GM12878 (cell line): Measurements from ENCODE around the gene CTAG1A. TPM values are rescaled to one million over a fixed set of nuclear protein-coding genes. Genes with fewer than 3 reads are reported as not detected.
"Not testable (repeated sequence)": the region's sequence is repeated elsewhere in the genome, so short reads cannot be mapped to it uniquely, and the experiment has no call there.

Experiments used
- ATAC-seq: fragments of 200-7000 bp; cut with Tn5 transposase; 3 replicates; pipeline ENCODE4 v1.9.1; 2020; ENCODE audit warnings: mild to moderate bottlenecking, moderate library complexity
- BruUV-seq: library from RNA; stranded (reverse); fragments of 400-500 nt; replicated peaks from 2 replicates; lab custom pipeline; 2021; lab: Mats Ljungman, UMichigan
- CTCF ChIA-PET: fragments of 300-600 bp; sonication (Branson Sonifier 250); formaldehyde crosslinking; extraction: SDS; loops from one replicate; lab custom pipeline; 2021; ENCODE audit warnings: inconsistent platforms; lab: Yijun Ruan, JAX
- POLR2A ChIA-PET: fragments of 350-600 bp; formaldehyde crosslinking; extraction: SDS; loops from one replicate; lab custom pipeline; 2021; ENCODE audit warnings: inconsistent platforms; lab: Charles Lee
- RAD21 ChIA-PET: fragments of 300-600 bp; sonication (Branson Sonifier 250); formaldehyde crosslinking; loops from one replicate; lab custom pipeline; 2023; ENCODE audit warnings: antibody characterized with exemption; ENCODE audit not compliant: unreplicated experiment; lab: Charles Lee
- SMC1A ChIA-PET: fragments of 300-600 bp; sonication (Branson Sonifier 250); formaldehyde crosslinking; loops from one replicate; lab custom pipeline; 2023; ENCODE audit not compliant: unreplicated experiment, uncharacterized antibody; lab: Charles Lee
- DNase-seq: peaks from one replicate; pipeline ENCODE4 v3.0.0-alpha.2; 2011; ENCODE audit warnings: low read depth, low spot score
- FAIRE-seq: peaks from 3 replicates; lab custom pipeline; 2011; peaks lifted over from hg19 to GRCh38; lab: Jason Lieb, UNC
- H2AFZ ChIP-seq: 2 replicates; pipeline ENCODE4 v1.6.0; 2011; ENCODE audit warnings: low read depth, low read length, control low read depth; ENCODE audit not compliant: control insufficient read depth
- H3K27ac ChIP-seq: 2 replicates; pipeline ENCODE4 v1.5.1; 2011; ENCODE audit warnings: control low read depth; ENCODE audit not compliant: control insufficient read depth, insufficient read depth
- H3K27me3 ChIP-seq, 2 experiments: replicated peaks in 1 of 2; 2 replicates each; pipeline versions ENCODE4 v1.6.0 to v1.6.1; 2011; ENCODE audit warnings: low read length in 1 of 2; ENCODE audit not compliant: control insufficient read depth in 2 of 2, insufficient read depth in 2 of 2
- H3K36me3 ChIP-seq, 2 experiments: 2 replicates each; pipeline ENCODE4 v1.5.1; 2011; ENCODE audit warnings: low read length in 1 of 2; ENCODE audit not compliant: control insufficient read depth in 2 of 2, insufficient read depth in 2 of 2
- H3K4me1 ChIP-seq: 2 replicates; pipeline ENCODE4 v1.6.1; 2011; ENCODE audit warnings: mild to moderate bottlenecking, low read length, moderate library complexity, mixed read lengths; ENCODE audit not compliant: control insufficient read depth, insufficient read depth
- H3K4me2 ChIP-seq: 2 replicates; pipeline ENCODE4 v1.6.0; 2011; ENCODE audit warnings: control low read depth; ENCODE audit not compliant: control insufficient read depth, insufficient read depth
- H3K4me3 ChIP-seq: fragments of 200-600 bp; sonication (generic); 2 replicates; pipeline ENCODE4 v1.5.1; 2016
- H3K79me2 ChIP-seq: 2 replicates; pipeline ENCODE4 v1.6.0; 2011; ENCODE audit warnings: low read length; ENCODE audit not compliant: control insufficient read depth, insufficient read depth
- H3K9ac ChIP-seq: 2 replicates; pipeline ENCODE4 v1.8.0; 2011; ENCODE audit warnings: low read length, control low read depth, mixed read lengths; ENCODE audit not compliant: control insufficient read depth, insufficient read depth
- H3K9me3 ChIP-seq: replicated peaks from 3 replicates; pipeline ENCODE4 v1.5.1; 2011; ENCODE audit warnings: mild to moderate bottlenecking, low read length; ENCODE audit not compliant: control insufficient read depth, insufficient read depth
- H4K20me1 ChIP-seq: 2 replicates; pipeline ENCODE4 v1.6.0; 2011; ENCODE audit not compliant: control insufficient read depth, insufficient read depth
- WGBS: methylation state at CpG from one replicate; pipeline ENCODE4 v1.1.6; 2016; ENCODE audit warnings: low lambda C conversion rate; ENCODE audit not compliant: insufficient replicate concordance, insufficient coverage; ENCODE audit errors: missing lambda C conversion rate; 5-methylcytosine and 5-hydroxymethylcytosine counted together
- in situ Hi-C: fragments of 300-500 bp; cut with MboI; formaldehyde crosslinking; loops from 9 replicates; pipeline ENCODE4 v1.14.3; 2018; ENCODE audit warnings: mixed read lengths
- intact Hi-C: fragments of 100-400 bp; cut with micrococcal nuclease; formaldehyde crosslinking; loops from one replicate; pipeline ENCODE4 v1.14.2; 2022; ENCODE audit not compliant: unreplicated experiment
- polyA plus RNA-seq, 11 experiments: library from polyadenylated mRNA; depleted of rRNA in 4 of 11; unstranded in 6 of 11; stranded (reverse) in 5 of 11; fragments of >200 nt; fragmentation: Nextera tagmentation in 4 of 11; fragmentation: Illumina TruSeq in 1 of 11; extraction: Ambion mirVana in 4 of 11; extraction: Trizol in 1 of 11; gene quantifications; 1 replicate in 1 of 11; 2 replicates in 10 of 11; pipeline versions ENCODE4 v1.2.1 to v1.2.3, GENCODE V29; 2011 to 2016; ENCODE audit warnings: inconsistent platforms in 2 of 11, missing spikeins in 2 of 11, low read depth in 1 of 11
- total RNA-seq, 4 experiments: library from RNA; depleted of rRNA in 3 of 4; stranded (reverse); fragments of >200 nt in 3 of 4; fragmentation: Illumina TruSeq in 1 of 4; extraction: Trizol in 1 of 4; gene quantifications; 2 replicates each; pipeline versions ENCODE4 v1.2.1 to v1.2.3, GENCODE V29; 2013 to 2021

The CTAG1A gene
- total and polyA plus RNA-seq, 10 of the 15 experiments (the other 5 are each of a cell fraction or from before 2014, with no cell fraction given), result not detected

DNA sequence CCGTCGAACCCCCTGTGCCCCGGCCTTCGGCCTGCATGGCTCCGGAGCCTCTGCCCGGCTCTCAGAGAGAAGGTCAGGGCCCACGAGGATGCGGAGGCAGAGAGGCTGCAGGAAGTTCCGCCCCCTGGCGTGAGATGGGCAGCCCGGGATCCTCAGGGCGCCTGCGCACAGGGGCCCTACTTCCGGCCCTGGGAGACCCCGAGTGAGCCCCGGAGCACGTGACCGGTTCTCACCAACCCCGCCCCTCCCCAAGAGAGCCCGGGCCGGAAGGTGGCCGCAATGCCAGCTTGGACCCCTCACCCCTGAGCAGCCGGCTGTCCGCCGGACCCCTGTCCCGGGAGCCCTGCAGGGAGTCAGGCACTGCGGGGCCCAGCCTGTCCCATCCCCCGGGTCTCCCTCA lies 34.2 kb downstream of the CTAG1A start, which contains the start of gene CTAG1B:
Gene CTAG1B, minus strand, starts transcription at position 101 of the 400 bp plus-strand sequence. Its CDS starts 64 bp downstream, at position 37.
- SMC1A ChIA-PET, H3K79me2 ChIP-seq, H2AFZ ChIP-seq, H3K4me3 ChIP-seq, H3K27me3 ChIP-seq, ATAC-seq, H3K9me3 ChIP-seq, H4K20me1 ChIP-seq, FAIRE-seq, H3K9ac ChIP-seq, intact Hi-C loops, in situ Hi-C loops, DNase-seq, RAD21 ChIA-PET, POLR2A ChIA-PET, H3K36me3 ChIP-seq, CTCF ChIA-PET, H3K4me2 ChIP-seq, H3K27ac ChIP-seq, BruUV-seq, H3K4me1 ChIP-seq: not testable (repeated sequence)
- no CpG with 5 or more reads among the region's 28 CpGs for WGBS

DNA sequence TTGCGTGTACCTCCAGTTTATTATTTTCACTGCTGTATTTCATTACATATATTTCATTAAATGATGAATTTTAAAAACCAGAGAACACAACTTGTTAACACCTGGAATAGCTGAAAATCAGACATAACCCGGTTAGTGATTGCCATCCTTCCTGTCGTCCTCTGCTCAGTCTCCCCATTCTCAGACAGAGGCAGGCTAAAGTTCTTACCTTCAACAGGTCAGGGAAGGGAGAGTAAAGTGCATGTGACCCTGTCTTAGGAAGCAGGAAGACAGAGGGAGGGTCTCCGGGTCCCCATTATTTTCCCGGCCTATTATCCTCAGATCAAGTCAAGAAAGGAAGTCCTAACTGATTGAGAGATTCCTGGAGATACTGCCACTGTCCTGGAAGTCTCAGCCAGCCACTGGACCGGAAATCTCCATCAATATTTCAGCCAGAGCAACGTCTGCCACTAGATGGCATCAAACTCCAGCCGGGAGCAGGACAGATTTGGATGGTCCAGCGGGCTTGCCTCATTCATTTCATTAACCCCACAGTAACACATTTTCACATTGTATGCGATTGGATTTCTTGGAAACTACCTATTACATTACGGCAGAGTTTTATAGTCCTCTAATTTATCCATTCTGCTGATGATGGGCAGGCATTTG lies 36.0 kb downstream of the CTAG1A start:
- FAIRE-seq, BruUV-seq, H3K9me3 ChIP-seq, H3K27ac ChIP-seq, POLR2A ChIA-PET, H3K9ac ChIP-seq, SMC1A ChIA-PET, H3K27me3 ChIP-seq, CTCF ChIA-PET, H3K36me3 ChIP-seq, H3K4me3 ChIP-seq, H3K4me1 ChIP-seq, DNase-seq, intact Hi-C loops, in situ Hi-C loops, H3K4me2 ChIP-seq, RAD21 ChIA-PET, H3K79me2 ChIP-seq, H4K20me1 ChIP-seq, H2AFZ ChIP-seq: not testable (repeated sequence)
- ATAC-seq, result peak; percentile 65; the same call in 2 of the 3 replicates
- WGBS, result 0% methylated on average over 1 of the region's 11 CpGs

DNA sequence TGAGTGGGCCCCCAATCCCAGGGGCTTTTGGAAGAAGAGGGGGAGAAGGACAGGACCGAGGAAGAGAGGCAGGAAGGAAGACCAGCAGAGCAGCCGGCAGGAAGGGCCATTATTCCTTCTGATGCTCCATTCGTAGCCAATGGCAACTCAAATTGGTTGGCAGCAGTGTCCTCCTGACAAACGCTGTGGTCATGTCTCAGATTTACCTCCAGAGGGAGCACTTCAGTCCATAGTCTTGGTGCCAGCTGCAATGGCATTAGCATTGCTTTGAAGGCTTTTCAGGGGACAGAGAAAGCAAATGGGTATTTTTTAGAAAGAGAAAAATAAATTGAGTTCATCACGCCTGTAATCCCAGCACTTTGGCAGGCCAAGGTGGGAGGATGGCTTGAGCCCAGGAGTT lies 44.0 kb downstream of the CTAG1A start:
- RAD21 ChIA-PET, CTCF ChIA-PET, in situ Hi-C loops, SMC1A ChIA-PET, H3K36me3 ChIP-seq, H3K9me3 ChIP-seq, H3K9ac ChIP-seq, H3K4me2 ChIP-seq, H3K4me3 ChIP-seq, H4K20me1 ChIP-seq, POLR2A ChIA-PET, intact Hi-C loops, H3K27me3 ChIP-seq, H3K4me1 ChIP-seq, DNase-seq, BruUV-seq, FAIRE-seq, H3K27ac ChIP-seq, H2AFZ ChIP-seq, H3K79me2 ChIP-seq: not testable (repeated sequence)
- ATAC-seq, result peak; percentile 75
- no CpG with 5 or more reads among the region's 5 CpGs for WGBS

GRCh38 chrX:154630949-154631348 lies 46.0 kb downstream of the CTAG1A start:
- RAD21 ChIA-PET, H4K20me1 ChIP-seq, intact Hi-C loops, in situ Hi-C loops, H3K9ac ChIP-seq, H3K4me1 ChIP-seq, CTCF ChIA-PET, H3K36me3 ChIP-seq, SMC1A ChIA-PET, H3K27ac ChIP-seq, POLR2A ChIA-PET, H3K4me3 ChIP-seq, BruUV-seq, H3K79me2 ChIP-seq, H3K4me2 ChIP-seq, H3K27me3 ChIP-seq, DNase-seq, ATAC-seq, H3K9me3 ChIP-seq, H2AFZ ChIP-seq, FAIRE-seq: not testable (repeated sequence)
- no CpG with 5 or more reads among the region's 11 CpGs for WGBS
